Liver (tissue), 9 donors: ENCODE results near the gene PNLIPRP3. TPM values are rescaled to one million over a fixed set of nuclear protein-coding genes. Genes with fewer than 3 reads are reported as not detected.

Experiments
- DNase-seq: peaks from one replicate; pipeline ENCODE4 v3.0.0-alpha.2; 2017; ENCODE audit warnings: low spot score
- H3K27ac ChIP-seq, 2 donors: one replicate each; pipeline ENCODE4 v1.7.0; 2013; ENCODE audit warnings: inconsistent platforms in 2 of 2, low read length in 2 of 2, control low read depth in 1 of 2, low read depth in 1 of 2, mild to moderate bottlenecking in 1 of 2
- H3K27me3 ChIP-seq, 4 donors: one replicate each; pipeline versions ENCODE4 v1.6.1 to v1.7.0; 2013; ENCODE audit warnings: low read length in 3 of 4, inconsistent platforms in 1 of 4, mild to moderate bottlenecking in 1 of 4, moderate library complexity in 1 of 4; ENCODE audit not compliant: control insufficient read depth in 4 of 4, insufficient read depth in 4 of 4
- H3K36me3 ChIP-seq, 4 donors: one replicate each; pipeline versions ENCODE4 v1.6.1 to v1.7.0; 2013; ENCODE audit warnings: low read length in 3 of 4, mild to moderate bottlenecking in 3 of 4, low read depth in 1 of 4, moderate library complexity in 1 of 4; ENCODE audit not compliant: control insufficient read depth in 4 of 4, insufficient read depth in 3 of 4
- H3K4me1 ChIP-seq, 4 donors: one replicate each; pipeline versions ENCODE4 v1.6.1 to v1.7.0; 2013; ENCODE audit warnings: low read length in 3 of 4, mild to moderate bottlenecking in 3 of 4, moderate library complexity in 1 of 4; ENCODE audit not compliant: control insufficient read depth in 4 of 4, insufficient read depth in 4 of 4
- H3K4me3 ChIP-seq, 3 donors: one replicate each; pipeline versions ENCODE4 v1.6.1 to v1.7.0; 2013; ENCODE audit warnings: low read length in 3 of 3, control low read depth in 1 of 3, low read depth in 1 of 3, mild to moderate bottlenecking in 1 of 3
- H3K9ac ChIP-seq, 2 donors: one replicate each; pipeline ENCODE4 v1.7.0; 2013; ENCODE audit warnings: low read length in 2 of 2, mild to moderate bottlenecking in 2 of 2, moderate library complexity in 2 of 2, control low read depth in 1 of 2, low read depth in 1 of 2
- H3K9me3 ChIP-seq, 4 donors: one replicate each; pipeline versions ENCODE4 v1.6.1 to v1.7.0; 2013; ENCODE audit warnings: low read length in 3 of 4; ENCODE audit not compliant: control insufficient read depth in 4 of 4
- ATF3 ChIP-seq: IDR thresholded peaks from 2 replicates; pipeline ENCODE4 v1.6.1; 2016; ENCODE audit warnings: antibody characterized with exemption
- CTCF ChIP-seq: fragments of 150-350 bp; IDR thresholded peaks from 2 replicates; pipeline ENCODE4 v1.5.1; 2017; ENCODE audit warnings: improper control_type of control experiment, low read depth, low read length; ENCODE audit not compliant: missing input control
- EGR1 ChIP-seq, 2 donors: IDR thresholded peaks; 2 replicates each; pipeline ENCODE4 v1.6.1; 2016 to 2018; ENCODE audit warnings: antibody characterized with exemption in 2 of 2, low read depth in 2 of 2
- FOXA1 ChIP-seq: IDR thresholded peaks from 2 replicates; pipeline ENCODE4 v1.6.1; 2016; ENCODE audit warnings: antibody characterized with exemption
- FOXA2 ChIP-seq: IDR thresholded peaks from 2 replicates; pipeline ENCODE4 v1.6.1; 2016; ENCODE audit warnings: antibody characterized with exemption
- GABPA ChIP-seq, 2 donors: IDR thresholded peaks in 1 of 2; conservative IDR thresholded peaks in 1 of 2; 2 replicates each; pipeline ENCODE4 v1.6.1; 2016; ENCODE audit warnings: antibody characterized with exemption in 2 of 2, mild to moderate bottlenecking in 1 of 2, moderate library complexity in 1 of 2
- HNF4A ChIP-seq, 2 donors: conservative IDR thresholded peaks; 2 replicates each; pipeline ENCODE4 v1.6.1; 2016; ENCODE audit warnings: antibody characterized with exemption in 2 of 2, mild to moderate bottlenecking in 2 of 2
- HNF4G ChIP-seq: IDR thresholded peaks from 2 replicates; pipeline ENCODE4 v1.6.1; 2016; ENCODE audit warnings: antibody characterized with exemption
- JUND ChIP-seq, 2 donors: IDR thresholded peaks; 2 replicates each; pipeline ENCODE4 v1.6.1; 2016; ENCODE audit warnings: antibody characterized with exemption in 2 of 2
- MAX ChIP-seq: IDR thresholded peaks from 2 replicates; pipeline ENCODE4 v1.6.1; 2016; ENCODE audit warnings: antibody characterized with exemption
- NR2F2 ChIP-seq: IDR thresholded peaks from 2 replicates; pipeline ENCODE4 v1.6.1; 2016; ENCODE audit warnings: antibody characterized with exemption
- RAD21 ChIP-seq, 2 donors: IDR thresholded peaks; 2 replicates each; pipeline ENCODE4 v1.6.1; 2016; ENCODE audit warnings: antibody characterized with exemption in 2 of 2, mild to moderate bottlenecking in 2 of 2
- REST ChIP-seq: IDR thresholded peaks from 2 replicates; pipeline ENCODE4 v1.6.1; 2016; ENCODE audit warnings: antibody characterized with exemption, mild to moderate bottlenecking
- RXRA ChIP-seq, 2 donors: IDR thresholded peaks; 2 replicates each; pipeline ENCODE4 v1.6.1; 2017 to 2018; ENCODE audit warnings: antibody characterized with exemption in 2 of 2, mild to moderate bottlenecking in 1 of 2
- SP1 ChIP-seq: IDR thresholded peaks from 2 replicates; pipeline ENCODE4 v1.6.1; 2018; ENCODE audit warnings: antibody characterized with exemption, mild to moderate bottlenecking
- TAF1 ChIP-seq: conservative IDR thresholded peaks from 2 replicates; pipeline ENCODE4 v1.6.1; 2016; ENCODE audit warnings: antibody characterized with exemption, mild to moderate bottlenecking
- YY1 ChIP-seq: IDR thresholded peaks from 2 replicates; pipeline ENCODE4 v1.6.1; 2016; ENCODE audit warnings: antibody characterized with exemption, mild to moderate bottlenecking
- ZBTB33 ChIP-seq: IDR thresholded peaks from 2 replicates; pipeline ENCODE4 v1.6.1; 2016; ENCODE audit warnings: antibody characterized with exemption
- WGBS: extraction: QIAGEN DNeasy Blood & Tissue Kit; methylation state at CpG from one replicate; pipeline ENCODE4 v1.1.7; 2013; 5-methylcytosine and 5-hydroxymethylcytosine counted together
- polyA plus RNA-seq, 2 donors: library from polyadenylated mRNA; stranded (reverse) in 1 of 2; unstranded in 1 of 2; fragments of 200-250 nt in 1 of 2; fragments of >200 nt in 1 of 2; fragmentation: Nextera tagmentation in 1 of 2; extraction: Ambion mirVana in 1 of 2; gene quantifications; one replicate each; pipeline versions ENCODE4 v1.2.1 to v1.2.3, GENCODE V29; 2013 to 2015
- total RNA-seq, 2 donors: library from RNA; depleted of rRNA; stranded (reverse); fragments of >200 nt; gene quantifications; one replicate each; pipeline ENCODE4 v1.2.3, GENCODE V29; 2014
- donor health status: healthy.
- donor health status: healthy.
- donor health status: healthy.
- donor health status: healthy.
- donor health status: healthy.

Gene PNLIPRP3
- total and polyA plus RNA-seq, 4 donors: not detected

GRCh38 chr10:116421815-116422214 lies 5.8 kb upstream of the PNLIPRP3 start:
- TF ChIP-seq HNF4G (no peak), JUND (IDR thresholded peaks at IDR 0.05) (no peak), FOXA2 (no peak), GABPA (IDR thresholded peaks at IDR 0.05 in 1 of 2, conservative IDR thresholded peaks at IDR 0.05 in 1 of 2) (no peak), NR2F2 (no peak), FOXA1 (no peak), EGR1 (IDR thresholded peaks at IDR 0.05; ENCODE audit: low read depth in 2 of 2) (no peak), ATF3 (no peak), MAX (no peak), CTCF (no peak), SP1 (no peak), RAD21 (IDR thresholded peaks at IDR 0.05) (no peak), YY1 (no peak), RXRA (IDR thresholded peaks at IDR 0.05) (no peak), REST (no peak), HNF4A (conservative IDR thresholded peaks at IDR 0.05) (no peak)
- no peak overlapping the region for H3K4me3 ChIP-seq
- H3K4me1 ChIP-seq: no peaks in the 10 kb centered on the region
- H3K27ac ChIP-seq: no peak overlapping the region
- 97% methylated on average over 1 of the region's 1 CpG for WGBS
- no peaks in the 10 kb centered on the region for H3K9me3 ChIP-seq
- no peaks in the 10 kb centered on the region for H3K36me3 ChIP-seq
- no peaks in the 10 kb centered on the region for H3K27me3 ChIP-seq
- H3K9ac ChIP-seq: no peak overlapping the region
- no peak for DNase-seq

GRCh38 chr10:116429288-116429977 lies 1.8 kb downstream of the PNLIPRP3 start:
- H3K9me3 ChIP-seq: no peaks in the 10 kb centered on the region
- no peak overlapping the region for H3K27ac ChIP-seq
- DNase-seq: no peak
- H3K4me3 ChIP-seq: no peak overlapping the region
- H3K36me3 ChIP-seq: no peaks in the 10 kb centered on the region
- H3K27me3 ChIP-seq: no peaks in the 10 kb centered on the region
- H3K4me1 ChIP-seq: peaks cover 0 to 18% (median 15%) of the 10 kb centered on the region in 4 donors
- WGBS: 25% methylated on average over 4 of the region's 4 CpGs
- H3K9ac ChIP-seq: no peak overlapping the region
- TF ChIP-seq EGR1 (IDR thresholded peaks at IDR 0.05; ENCODE audit: low read depth in 2 of 2) (peak in 1 of 2 donors; percentile 36), TAF1 (no peak), RXRA (IDR thresholded peaks at IDR 0.05) (peak in 1 of 2 donors; percentile 72), GABPA (IDR thresholded peaks at IDR 0.05 in 1 of 2, conservative IDR thresholded peaks at IDR 0.05 in 1 of 2) (no peak), FOXA1 (peak; percentile 98), RAD21 (IDR thresholded peaks at IDR 0.05) (peak in 1 of 2 donors; percentile 18), HNF4G (peak; percentile 37), JUND (IDR thresholded peaks at IDR 0.05) (peak; percentile 39 to 75), REST (peak; percentile 34), SP1 (peak; percentile 46), ATF3 (peak; percentile 30), NR2F2 (no peak), ZBTB33 (peak; percentile 69)
